GM18868 (cell line): ENCODE results near the gene GSTM5.
"Not testable (repeated sequence)": the region's sequence is repeated elsewhere in the genome, so short reads cannot be mapped to it uniquely, and the experiment has no call there.

Experiments
- ATAC-seq: cut with Tn5 transposase; IDR thresholded peaks from one replicate; pipeline ENCODE4 v1.9.1; 2021; ENCODE audit warnings: mild to moderate bottlenecking, moderate library complexity; ENCODE audit not compliant: unreplicated experiment

The GSTM5 gene

DNA sequence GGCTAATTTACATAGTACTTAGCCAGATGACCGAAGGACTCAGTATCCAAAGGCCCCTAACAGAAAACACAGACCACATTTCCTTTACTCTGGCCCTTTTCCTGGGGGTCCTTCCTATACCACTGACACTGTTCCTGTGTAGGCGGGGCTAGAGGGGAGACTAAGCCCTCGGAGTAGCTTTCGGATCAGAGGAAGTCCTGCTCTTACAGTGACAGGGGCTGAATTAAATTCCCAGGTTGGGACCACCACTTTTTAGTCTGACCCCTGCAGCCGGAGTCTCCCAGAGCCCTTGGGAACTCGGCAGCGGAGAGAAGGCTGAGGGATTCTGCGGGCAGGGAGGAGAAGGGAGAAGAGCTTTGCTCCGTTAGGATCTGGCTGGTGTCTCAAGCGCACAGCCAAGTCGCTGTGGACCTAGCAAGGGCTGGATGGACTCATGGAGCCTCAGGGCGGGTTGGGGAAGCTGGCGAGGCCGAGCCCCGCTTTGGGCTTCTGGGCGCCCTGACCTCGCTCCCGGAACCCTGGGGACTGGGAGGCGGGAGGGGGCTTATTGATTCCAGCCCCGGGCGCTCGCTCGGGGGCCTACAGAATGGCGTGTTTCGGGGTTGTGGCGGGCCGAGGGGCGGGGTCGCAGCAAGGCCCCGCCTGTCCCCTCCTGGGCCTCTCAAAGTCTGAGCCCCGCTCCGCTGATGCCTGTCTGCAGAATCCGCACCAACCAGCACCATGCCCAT, at the start of gene GSTM5:
Gene GSTM5 (plus strand): TSS at position 659 of the 728 bp plus-strand sequence. CDS start 62 bp downstream, at position 721.
- ATAC-seq, result not testable (repeated sequence)

DNA sequence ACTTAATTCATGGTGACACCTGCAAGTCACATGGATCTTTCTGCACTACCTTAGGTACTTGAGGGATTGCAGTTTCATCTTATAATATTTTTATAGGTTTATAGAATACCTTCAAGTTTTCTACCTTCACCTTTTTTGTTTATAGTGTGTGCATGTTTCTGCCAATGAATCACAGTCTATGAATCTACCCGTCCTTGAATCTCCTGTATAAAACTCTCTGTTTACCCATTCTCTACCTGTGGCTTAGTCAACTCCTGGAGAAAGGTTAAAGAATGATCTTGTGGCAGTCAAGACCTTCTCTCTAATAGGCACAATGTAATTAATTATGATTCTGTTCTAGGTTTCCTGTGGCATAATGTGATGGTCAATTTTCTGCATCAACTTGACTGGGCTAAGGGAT, 47.4 kb upstream of the GSTM5 start:
- no peak for ATAC-seq

DNA sequence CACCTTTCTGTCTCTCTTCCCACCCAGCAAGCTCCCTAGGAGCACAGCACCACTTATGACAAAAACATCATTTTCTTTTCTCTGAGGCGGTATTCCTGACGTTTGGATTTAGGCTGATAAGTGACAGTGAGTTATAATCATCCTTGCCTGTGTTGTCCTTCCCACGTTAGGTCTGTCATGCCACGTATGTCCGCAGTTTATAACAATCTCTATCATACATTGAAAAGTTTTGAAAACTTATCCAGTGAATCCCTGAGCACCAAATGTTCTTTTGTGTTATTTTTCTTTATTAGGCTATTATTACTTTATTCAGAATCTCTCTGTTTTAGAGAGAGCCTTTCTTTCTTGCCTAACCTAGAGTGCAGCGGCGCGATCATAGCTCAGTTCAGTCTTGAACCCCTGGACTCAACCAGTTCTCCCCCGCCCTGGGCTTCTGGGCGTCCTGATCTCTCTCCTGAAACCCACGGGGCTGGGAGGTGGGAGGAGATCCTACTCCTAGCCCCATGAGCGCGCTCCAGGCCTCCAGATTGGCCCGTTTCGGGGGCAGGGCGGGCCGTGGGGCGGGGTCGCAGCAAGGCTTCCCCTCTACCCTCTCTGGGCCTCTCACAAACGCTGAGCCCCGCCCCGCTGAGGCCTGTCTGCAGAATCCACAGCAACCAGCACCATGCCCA, 44.5 kb upstream of the GSTM5 start, which contains the start of gene GSTM2:
Gene GSTM2 (plus strand): TSS at position 606 of the 671 bp plus-strand sequence. CDS start 59 bp downstream, at position 665.
- peak; percentile 97 for ATAC-seq

DNA sequence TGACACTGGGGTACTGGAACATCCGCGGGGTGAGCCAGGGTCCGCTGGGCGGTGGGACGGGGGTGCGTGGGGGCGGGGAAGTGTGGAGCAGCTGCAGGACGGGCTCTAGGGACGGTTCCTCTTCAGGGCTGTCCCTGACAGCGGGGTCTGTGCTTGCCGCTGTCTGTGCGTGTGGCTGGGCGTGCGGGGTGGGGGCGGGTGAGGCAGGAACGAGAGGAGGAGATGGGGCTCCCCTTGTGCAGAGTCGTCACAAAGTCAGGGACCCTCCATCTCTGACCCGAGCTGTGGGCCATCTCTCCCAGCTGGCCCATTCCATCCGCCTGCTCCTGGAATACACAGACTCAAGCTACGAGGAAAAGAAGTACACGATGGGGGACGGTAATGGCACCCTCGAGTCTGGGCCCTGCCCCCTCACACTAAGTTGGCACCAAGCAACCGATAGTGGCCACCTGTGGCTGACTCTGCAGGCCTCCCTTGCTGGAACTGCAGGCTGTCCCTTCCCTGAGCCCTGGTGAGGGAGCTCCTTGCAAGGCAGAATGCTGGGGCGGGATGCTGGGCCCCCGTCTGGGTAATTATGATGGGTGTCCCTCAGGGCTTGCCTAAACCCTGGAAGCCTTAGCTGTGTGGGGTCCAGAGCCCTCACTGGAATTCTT, 43.8 kb upstream of the GSTM5 start:
- no peak for ATAC-seq

DNA sequence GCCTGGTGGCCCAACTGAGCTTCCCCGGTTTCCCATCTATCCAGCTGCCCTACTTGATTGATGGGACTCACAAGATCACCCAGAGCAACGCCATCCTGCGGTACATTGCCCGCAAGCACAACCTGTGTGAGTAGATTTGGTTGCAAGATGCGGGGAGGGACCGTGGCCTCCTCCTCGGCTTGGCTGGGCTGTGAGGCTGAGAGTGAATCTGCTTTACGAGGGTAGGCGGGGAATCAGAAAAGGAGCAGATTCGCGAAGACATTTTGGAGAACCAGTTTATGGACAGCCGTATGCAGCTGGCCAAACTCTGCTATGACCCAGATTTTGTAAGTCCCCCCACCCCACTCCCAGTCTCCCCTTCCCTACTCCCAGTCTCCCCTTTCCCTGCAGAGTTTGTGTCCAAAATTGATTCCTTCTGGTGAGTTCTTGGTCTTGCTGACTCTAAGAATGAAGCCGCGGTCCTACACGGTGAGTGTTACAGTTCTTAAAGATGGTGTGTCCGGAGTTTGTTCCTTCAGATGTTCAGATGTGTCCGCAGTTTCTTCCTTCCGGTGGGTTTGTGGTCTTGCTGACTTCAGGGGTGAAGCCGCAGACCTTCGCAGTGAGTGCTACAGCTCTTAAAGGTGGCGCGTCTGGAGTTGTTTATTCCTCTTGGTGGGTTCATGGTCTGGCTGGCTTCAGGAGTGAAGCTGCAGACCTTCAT, 42.7 kb upstream of the GSTM5 start:
- no peak for ATAC-seq

- ATAC-seq, result not testable (repeated sequence)
These were observed 42.1 kb upstream of the GSTM5 start for GRCh38 chr1:109669949-109670302.

DNA sequence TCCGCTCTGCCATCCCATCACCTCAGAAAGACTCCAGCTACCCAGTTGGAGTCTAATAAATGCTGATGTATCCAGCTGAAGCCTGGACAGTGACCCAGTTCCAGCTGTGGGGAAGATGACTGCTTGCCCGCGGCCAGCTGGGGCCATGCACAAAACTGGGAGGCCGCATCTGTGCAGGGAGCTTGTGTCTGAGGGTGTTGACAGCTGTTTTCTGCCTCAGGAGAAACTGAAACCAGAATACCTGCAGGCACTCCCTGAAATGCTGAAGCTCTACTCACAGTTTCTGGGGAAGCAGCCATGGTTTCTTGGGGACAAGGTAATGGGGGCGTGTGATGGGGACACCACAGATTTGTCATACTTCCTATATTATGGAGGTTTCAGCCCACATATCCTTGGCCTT, 41.0 kb upstream of the GSTM5 start:
- no peak for ATAC-seq

DNA sequence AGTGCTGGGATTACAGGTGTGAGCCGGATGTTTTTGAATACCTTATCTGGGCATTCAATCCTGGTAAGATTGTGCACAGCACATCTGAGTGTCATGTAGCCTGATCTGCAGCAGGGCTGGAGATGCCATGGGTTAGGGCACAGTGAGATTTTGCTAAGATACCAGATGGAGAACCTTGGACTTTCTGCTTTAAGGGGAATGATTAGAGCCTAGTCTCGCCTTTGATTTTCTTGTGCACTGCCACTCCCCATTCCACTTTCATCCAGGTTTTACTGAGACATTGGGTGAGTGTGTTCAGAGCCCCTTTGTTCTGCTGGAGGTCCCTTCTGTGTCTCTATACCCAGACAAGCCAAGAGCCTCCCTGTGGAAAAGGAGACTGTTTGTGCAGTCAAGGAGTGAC, 38.2 kb upstream of the GSTM5 start:
- not testable (repeated sequence) for ATAC-seq

DNA sequence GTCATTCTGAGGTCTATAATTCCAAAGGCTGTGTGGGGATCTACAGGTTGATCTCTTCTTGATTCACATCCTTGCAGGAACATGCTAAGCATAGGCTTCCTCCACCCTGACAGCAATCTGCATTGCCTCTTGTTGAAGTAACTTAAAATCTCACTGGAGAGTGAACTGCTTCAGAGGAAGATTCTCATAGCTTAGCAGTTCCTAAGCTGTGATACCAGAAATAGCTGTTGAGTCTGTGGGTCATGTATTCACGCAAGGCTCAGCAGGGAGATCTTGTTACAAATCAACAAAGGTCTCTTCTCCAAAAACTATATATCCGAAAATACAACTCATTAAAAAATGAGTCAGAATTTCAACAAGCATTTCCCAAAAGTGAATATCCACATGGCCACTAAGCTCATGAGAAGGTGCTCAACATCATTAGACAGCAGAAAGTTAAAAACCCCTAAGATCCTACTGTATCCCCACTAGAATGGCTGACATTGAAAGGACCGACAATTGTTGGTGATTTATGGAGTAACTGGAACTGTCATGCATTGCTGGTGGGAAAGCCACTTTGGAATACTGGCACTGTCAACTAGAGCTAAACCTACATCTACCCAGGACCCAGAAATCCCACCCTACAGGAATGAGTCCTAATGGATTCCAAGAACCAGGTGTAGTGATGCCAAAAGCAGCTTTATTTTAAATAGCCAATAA, 35.2 kb upstream of the GSTM5 start:
- not testable (repeated sequence) for ATAC-seq

DNA sequence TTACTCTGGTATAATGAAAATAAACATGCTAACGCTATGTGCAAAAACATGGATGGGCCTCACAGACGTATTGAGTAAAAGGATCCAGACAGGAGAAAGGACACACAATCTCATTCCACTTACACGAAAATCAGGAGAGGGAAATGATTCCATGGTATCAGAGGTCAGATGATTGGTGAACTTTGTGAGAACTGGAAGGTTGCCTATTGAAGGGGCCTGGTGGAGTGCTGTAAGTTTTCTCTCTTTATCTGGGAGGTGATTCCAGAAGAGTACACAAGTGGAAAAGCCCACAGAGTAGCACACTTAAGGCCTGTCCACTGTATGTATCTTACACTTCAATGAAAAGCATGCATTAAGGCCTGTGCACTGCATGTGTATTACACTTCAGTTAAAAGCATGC, 34.6 kb upstream of the GSTM5 start:
- no peak for ATAC-seq

GRCh38 chr1:109678637-109679036, 33.4 kb upstream of the GSTM5 start:
- not testable (repeated sequence) for ATAC-seq

GRCh38 chr1:109684777-109685176, 27.3 kb upstream of the GSTM5 start:
- ATAC-seq, result not testable (repeated sequence)

- not testable (repeated sequence) for ATAC-seq
These were observed 26.7 kb upstream of the GSTM5 start for GRCh38 chr1:109685399-109685798.

DNA sequence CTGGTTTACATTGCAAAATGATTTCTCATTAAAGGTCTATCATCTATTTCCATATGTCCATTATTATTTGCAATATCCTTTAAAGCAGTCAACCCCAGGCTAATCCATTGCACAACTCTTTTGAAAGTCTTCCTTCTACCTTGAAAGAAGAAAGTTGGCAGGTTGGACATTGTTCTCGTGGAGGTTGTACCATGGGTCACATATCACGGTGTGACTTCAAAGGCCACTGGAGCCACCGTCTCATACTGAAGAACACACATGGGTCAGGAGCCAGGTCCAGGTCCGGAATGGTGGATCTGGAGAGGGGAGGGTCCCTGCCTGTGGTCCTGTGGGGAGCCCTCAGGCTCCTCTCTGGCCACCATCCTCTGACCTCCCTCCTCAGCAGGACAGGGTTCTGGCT, 26.2 kb upstream of the GSTM5 start:
- ATAC-seq, result not testable (repeated sequence)

- ATAC-seq, result not testable (repeated sequence)
These were observed 24.9 kb upstream of the GSTM5 start for GRCh38 chr1:109687109-109687508.

- ATAC-seq, result peak; percentile 98
These were observed 24.2 kb upstream of the GSTM5 start, which contains the start of gene GSTM1 for GRCh38 chr1:109687641-109688499. Gene GSTM1 (plus strand): TSS chr1:109687817. CDS start chr1:109687874, 57 bp downstream.

GRCh38 chr1:109689844-109690405, 22.1 kb upstream of the GSTM5 start:
- ATAC-seq, result no peak

DNA sequence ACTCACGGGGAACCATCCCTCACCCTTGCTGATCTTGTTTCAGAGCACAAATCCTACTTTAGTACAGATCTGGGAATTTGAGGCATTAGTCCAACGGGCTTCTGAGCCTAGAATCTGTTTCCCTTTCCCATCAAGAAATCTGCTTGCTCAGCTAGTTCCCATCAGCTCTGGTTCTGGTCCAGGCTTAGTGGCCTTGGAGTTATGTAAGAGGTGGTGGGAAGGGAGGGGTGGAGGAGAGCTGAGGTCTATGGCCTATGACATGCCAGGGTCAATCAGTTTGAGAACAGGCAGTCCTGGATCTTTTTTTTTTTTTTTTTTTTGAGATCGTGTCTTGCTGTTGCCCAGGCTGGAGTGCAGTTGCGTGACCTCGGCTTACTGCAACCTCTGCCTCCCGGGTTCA, 20.3 kb upstream of the GSTM5 start:
- ATAC-seq, result no peak

DNA sequence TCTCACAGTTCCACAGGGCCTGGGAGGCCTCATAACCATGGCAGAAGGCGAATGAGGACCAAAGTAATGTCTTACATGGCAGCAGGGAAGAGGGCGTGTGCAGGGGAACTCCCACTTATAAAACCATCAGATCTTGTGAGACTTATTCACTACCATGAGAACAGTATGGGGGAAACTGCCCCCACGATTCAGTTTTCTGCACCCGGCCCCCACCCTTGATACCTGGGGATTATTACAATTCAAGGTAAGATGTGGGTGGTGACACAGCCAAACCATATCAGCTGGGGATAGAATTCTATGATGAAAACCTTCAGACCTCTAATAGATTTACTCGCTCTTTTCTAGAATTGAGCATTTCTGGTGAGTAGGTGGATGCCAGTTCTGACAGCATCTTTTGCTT, 17.7 kb upstream of the GSTM5 start:
- ATAC-seq, result not testable (repeated sequence)
